Skeletal muscle cell (primary cell): ENCODE results near the gene ZNF740.

Experiments
- DNase-seq: peaks from one replicate; pipeline ENCODE4 v3.0.0-alpha.2; 2010; ENCODE audit warnings: low read depth
- H3K4me3 ChIP-seq: 2 replicates; pipeline ENCODE4 v1.5.1; 2011; ENCODE audit warnings: low read depth, mild to moderate bottlenecking, control low read depth, low read length, moderate library complexity

The ZNF740 gene

GRCh38 chr12:53208435-53208834 lies 27.9 kb downstream of the ZNF740 start:
- no peak for DNase-seq
- H3K4me3 ChIP-seq: no peak overlapping the region

DNA sequence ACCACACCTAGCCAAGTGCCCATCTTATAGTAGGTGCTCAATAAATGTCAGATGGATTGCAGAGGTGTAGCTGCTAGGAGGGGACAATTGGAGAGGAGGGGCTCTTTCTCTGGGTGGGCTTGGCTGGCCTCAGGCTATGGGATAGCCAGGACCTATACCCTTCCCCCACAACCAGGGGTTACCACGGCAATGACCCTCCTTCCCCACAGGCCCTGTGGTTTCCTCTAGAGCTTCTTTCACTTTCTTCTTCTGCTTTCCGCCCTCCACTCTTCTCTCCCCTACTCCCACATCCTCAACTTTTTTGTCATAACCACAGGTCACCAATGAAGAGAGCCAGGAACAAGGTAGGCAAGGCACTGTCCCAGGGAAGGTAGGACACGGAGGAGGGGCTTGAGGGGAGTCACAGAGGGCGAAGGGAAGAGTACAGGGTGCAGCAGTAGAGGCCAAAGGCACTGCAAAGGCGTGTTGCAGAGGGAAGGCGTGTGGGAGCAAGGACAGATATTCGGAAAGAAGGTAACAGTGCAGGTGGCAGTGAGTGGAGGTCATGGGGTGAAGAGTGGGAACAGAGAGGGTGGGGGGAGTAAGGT lies 28.4 kb downstream of the ZNF740 start:
- no peak for DNase-seq
- no peak overlapping the region for H3K4me3 ChIP-seq

GRCh38 chr12:53210843-53211242 lies 30.3 kb downstream of the ZNF740 start:
- DNase-seq: no peak
- no peak overlapping the region for H3K4me3 ChIP-seq

GRCh38 chr12:53211476-53212381 lies 31.2 kb downstream of the ZNF740 start:
- no peak overlapping the region for H3K4me3 ChIP-seq

GRCh38 chr12:53212931-53213330 lies 32.4 kb downstream of the ZNF740 start:
- no peak overlapping the region for H3K4me3 ChIP-seq
- DNase-seq: no peak

More at GRCh38 chr12:53211476-53212381, 31.2 kb downstream of the ZNF740 start:
- no peak for DNase-seq

- no peak for DNase-seq
- no peak overlapping the region for H3K4me3 ChIP-seq
Observed at GRCh38 chr12:53213348-53213747, 32.8 kb downstream of the ZNF740 start.

DNA sequence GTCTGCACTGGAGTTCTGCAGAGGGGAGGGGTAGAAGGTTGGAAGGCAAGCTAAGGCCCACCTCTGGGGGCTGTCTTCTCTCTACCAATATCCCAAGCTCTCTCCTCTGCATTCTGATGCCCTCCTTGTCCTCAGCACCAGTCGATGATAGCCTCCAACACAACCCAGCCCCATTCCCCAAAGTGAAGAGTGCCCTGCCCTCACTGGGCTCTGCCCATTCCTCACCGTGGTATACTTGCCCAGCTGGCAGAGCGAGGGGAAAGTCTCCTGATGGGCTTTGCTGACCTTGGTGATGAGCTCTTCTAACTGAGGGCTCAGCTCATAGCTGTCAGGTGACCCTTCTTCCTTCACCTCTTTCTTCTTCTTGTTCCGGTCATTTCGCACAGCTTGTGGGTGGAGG lies 33.7 kb downstream of the ZNF740 start:
- no peak overlapping the region for H3K4me3 ChIP-seq
- DNase-seq: no peak

- no peak for DNase-seq
- H3K4me3 ChIP-seq: no peak overlapping the region
Observed at GRCh38 chr12:53214687-53215455, 34.3 kb downstream of the ZNF740 start.

- H3K4me3 ChIP-seq: no peak overlapping the region
- no peak for DNase-seq
Observed at GRCh38 chr12:53215497-53215896, 35.0 kb downstream of the ZNF740 start.

DNA sequence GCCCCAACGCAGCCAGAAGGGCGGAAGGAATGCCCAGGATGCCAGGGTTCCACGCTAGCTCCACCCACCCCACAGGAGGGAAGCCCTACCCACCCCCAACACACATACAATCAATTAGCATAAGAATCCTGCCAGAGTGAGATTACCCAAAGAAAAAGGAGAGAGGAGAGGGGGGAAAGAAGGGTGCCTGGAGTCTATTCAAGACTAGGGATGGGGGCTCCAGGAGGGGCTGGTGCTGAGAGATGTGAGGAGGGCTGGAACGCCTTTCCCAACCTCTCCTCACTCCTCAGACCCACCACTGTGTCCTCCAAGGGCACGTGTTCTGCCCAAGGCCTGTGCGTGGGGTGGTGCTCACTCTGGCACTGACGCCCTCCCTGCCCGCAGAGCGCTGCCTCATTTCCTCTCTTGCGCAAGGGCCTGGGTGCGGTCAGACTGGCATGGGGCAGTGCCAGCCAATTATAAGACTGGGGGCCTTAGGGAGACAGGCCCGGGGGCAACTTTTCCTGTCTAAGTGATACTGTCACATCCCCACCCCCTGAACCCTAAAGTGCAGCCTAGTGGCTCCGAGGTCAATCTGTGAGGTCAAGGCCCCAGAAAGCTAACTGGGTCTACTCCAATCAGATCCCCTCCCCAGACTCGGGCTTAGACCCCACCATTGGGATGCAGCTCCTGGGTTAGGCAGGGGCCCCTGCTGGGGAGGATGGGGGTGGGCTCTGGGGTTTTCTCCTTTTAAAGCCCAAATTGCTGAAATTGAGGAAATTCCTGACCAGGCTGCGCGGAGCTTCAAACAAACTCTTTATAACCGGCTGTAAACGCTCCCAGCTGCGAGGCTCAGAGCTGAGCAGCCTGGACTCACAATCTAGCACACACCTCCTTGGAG lies 36.8 kb downstream of the ZNF740 start:
- no peak for DNase-seq
- H3K4me3 ChIP-seq: peak overlapping the region; percentile 80

GRCh38 chr12:53217931-53218307 lies 37.4 kb downstream of the ZNF740 start:
- H3K4me3 ChIP-seq: peak overlapping the region; percentile 80
- no peak for DNase-seq

- no peak for DNase-seq
Observed at GRCh38 chr12:53218551-53219291, 38.2 kb downstream of the ZNF740 start.

DNA sequence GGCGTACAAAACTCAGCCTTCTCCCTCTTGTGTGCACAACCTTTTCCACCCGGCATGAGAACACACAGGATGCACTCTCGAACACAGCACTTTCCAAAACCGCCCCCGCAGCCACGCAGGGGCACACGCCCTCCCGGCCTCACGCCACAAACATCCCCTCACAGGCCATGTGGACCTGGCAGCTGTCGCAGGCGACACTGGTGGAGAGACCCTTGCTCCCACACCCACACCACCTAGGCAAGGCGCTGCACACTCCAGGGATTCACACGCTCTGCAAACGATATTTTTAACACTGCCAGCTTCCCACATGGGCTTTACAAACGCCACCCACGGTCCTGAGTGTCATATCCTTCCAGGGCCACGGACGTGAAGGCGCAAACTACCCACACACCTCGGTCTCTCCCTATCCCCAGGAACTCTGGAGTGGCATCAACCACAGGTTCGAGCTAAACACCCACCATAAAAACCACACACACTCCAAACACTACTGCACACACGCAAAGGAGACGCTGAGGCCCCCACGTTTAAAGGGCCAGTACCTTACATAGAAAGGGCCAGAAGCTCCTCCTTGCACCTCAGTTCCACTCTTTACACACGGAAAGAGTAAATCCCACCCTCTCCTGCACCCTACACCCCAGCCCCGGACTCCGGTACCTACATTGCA lies 38.9 kb downstream of the ZNF740 start:
- no peak for DNase-seq
- peak overlapping the region; percentile 80 for H3K4me3 ChIP-seq

More at GRCh38 chr12:53218551-53219291, 38.2 kb downstream of the ZNF740 start:
- H3K4me3 ChIP-seq: peak overlapping the region; percentile 80

DNA sequence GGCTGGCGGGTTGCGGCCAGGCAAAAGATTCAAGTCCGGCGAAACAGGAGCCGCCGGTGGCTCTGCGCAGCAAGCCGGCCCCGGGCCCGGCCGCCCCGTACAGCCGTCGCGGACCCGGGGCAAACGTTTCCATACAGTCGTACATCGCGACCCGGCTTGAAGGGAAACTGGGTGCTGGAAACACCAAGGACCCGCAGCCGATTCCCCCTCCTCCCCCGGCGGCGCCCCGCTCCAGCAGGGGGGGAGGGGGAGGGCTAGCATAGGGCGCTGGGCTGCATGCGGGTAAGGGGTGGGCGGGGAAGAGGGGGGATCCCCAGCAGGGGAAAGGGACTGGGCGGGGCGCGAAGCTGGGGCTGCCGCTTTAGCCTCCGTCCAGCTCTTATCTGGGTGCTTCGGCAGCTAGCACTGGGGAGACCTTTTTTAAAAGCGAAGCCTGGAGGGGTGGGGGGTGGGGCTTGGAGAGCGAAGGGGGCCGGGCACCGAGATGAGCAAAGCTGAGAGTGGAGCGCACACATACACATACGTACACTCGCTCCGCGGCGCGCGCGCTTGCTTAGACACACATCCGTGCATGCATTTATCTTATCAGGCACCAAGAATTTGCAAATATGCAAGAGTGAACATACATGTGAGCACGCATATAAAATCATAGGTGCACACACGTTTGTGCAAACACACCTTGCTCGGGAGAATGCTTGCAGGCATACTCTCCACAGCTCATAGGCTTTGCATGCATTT lies 39.6 kb downstream of the ZNF740 start:
- peak; percentile 59 for DNase-seq
- peak overlapping the region; percentile 80 for H3K4me3 ChIP-seq

- peak; percentile 76 for DNase-seq
- peak overlapping the region; percentile 80 for H3K4me3 ChIP-seq
Observed at GRCh38 chr12:53220694-53221202, 40.2 kb downstream of the ZNF740 start.

DNA sequence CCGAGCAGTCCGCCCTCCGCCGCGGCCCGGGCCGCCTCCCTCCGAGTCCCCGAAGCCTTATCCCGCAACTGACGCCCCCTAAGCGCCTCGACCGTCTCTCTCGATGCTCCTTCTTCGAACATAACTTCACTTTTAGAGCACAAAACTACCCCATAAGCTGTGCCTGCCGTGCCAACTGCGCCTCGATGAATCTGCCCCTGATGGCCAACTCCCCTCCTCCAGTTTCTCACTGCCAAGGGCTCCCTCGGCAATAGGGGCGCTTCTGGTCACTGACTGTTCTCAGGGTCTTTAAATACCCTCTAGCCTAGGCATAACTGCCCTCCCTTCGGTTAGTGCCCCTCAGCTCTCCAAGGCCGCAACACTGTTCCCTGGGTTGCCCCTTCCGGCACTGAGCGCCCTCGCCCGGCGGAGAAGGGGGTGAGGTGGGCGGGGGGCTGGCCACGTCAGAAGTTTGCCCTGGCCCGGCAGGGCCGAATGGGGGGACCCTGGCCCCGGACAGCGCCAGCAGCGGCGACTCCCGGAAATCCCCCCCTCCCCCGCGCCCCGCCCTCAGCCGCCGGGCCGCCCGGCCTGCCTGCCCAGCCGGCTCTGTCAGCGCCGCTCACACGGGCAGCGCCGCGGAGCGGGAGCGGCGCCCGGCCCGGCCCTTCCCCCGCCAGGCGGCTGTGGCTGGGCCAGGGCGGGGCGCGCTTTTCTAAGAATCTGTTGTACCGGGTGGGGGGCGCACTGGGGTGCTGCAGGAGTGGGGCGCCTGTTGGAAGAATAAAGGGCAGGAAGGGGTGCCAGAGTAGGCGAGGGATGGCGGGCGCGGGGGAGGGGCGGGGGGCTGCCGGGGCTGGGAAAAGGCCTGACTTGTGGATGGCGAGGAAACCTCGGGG lies 40.9 kb downstream of the ZNF740 start:
- H3K4me3 ChIP-seq: peak overlapping the region; percentile 80
- DNase-seq: no peak
